BE2C (cell line): Measurements from ENCODE around the gene SIRT5.

Experiments
- DNase-seq: peaks from one replicate; pipeline ENCODE4 v3.0.0-alpha.2; 2020
- H3K27me3 ChIP-seq: fragments of 250-450 bp; sonication (Bioruptor Pico); 2 replicates; pipeline ENCODE4 v1.5.1; 2020; ENCODE audit warnings: mild to moderate bottlenecking
- H3K36me3 ChIP-seq: fragments of 250-450 bp; sonication (Bioruptor Pico); 2 replicates; pipeline ENCODE4 v1.5.1; 2020; ENCODE audit warnings: mild to moderate bottlenecking
- H3K4me1 ChIP-seq: fragments of 250-450 bp; sonication (Bioruptor Pico); 2 replicates; pipeline ENCODE4 v1.5.1; 2020
- H3K4me3 ChIP-seq: 2 replicates; pipeline ENCODE4 v1.5.1; 2011; ENCODE audit warnings: low read depth, low read length
- H3K9me3 ChIP-seq: fragments of 250-450 bp; sonication (Bioruptor Pico); 2 replicates; pipeline ENCODE4 v1.5.1; 2020
- CTCF ChIP-seq: IDR thresholded peaks from 2 replicates; pipeline ENCODE4 v1.5.1; 2012; ENCODE audit warnings: mild to moderate bottlenecking, low read depth, low read length

The SIRT5 gene

GRCh38 chr6:13653296-13653695 is 78.9 kb downstream of the SIRT5 start:
- H3K27me3 ChIP-seq = no peaks in the 10 kb centered on the region
- peaks cover 17% of the 10 kb centered on the region for H3K4me1 ChIP-seq
- no peaks in the 10 kb centered on the region for H3K9me3 ChIP-seq
- no peak for DNase-seq
- H3K4me3 ChIP-seq = no peak overlapping the region
- no peaks in the 10 kb centered on the region for H3K36me3 ChIP-seq
- TF ChIP-seq CTCF = no peak

- no peak for DNase-seq
- H3K4me1 ChIP-seq = peaks cover 12% of the 10 kb centered on the region
- H3K27me3 ChIP-seq = no peaks in the 10 kb centered on the region
- no peaks in the 10 kb centered on the region for H3K36me3 ChIP-seq
- no peak for TF ChIP-seq CTCF
- no peaks in the 10 kb centered on the region for H3K9me3 ChIP-seq
- H3K4me3 ChIP-seq = no peak overlapping the region
Measured at GRCh38 chr6:13654496-13654895, 80.1 kb downstream of the SIRT5 start.

- Histone ChIP-seq H3K27me3 (no peaks in the 10 kb centered on the region), H3K36me3 (no peaks in the 10 kb centered on the region), H3K9me3 (no peaks in the 10 kb centered on the region), H3K4me3 (no peak overlapping the region), H3K4me1 (peaks cover 12% of the 10 kb centered on the region)
- no peak for TF ChIP-seq CTCF
- no peak for DNase-seq
Measured at GRCh38 chr6:13655700-13656099, 81.3 kb downstream of the SIRT5 start.

- no peaks in the 10 kb centered on the region for H3K36me3 ChIP-seq
- no peaks in the 10 kb centered on the region for H3K27me3 ChIP-seq
- H3K4me1 ChIP-seq = no peaks in the 10 kb centered on the region
- H3K9me3 ChIP-seq = no peaks in the 10 kb centered on the region
- DNase-seq = no peak
- no peak overlapping the region for H3K4me3 ChIP-seq
- TF ChIP-seq CTCF = no peak
Measured at GRCh38 chr6:13660273-13660672, 85.9 kb downstream of the SIRT5 start.

- no peak for DNase-seq
- Histone ChIP-seq H3K9me3 (no peaks in the 10 kb centered on the region), H3K36me3 (no peaks in the 10 kb centered on the region), H3K27me3 (no peaks in the 10 kb centered on the region), H3K4me1 (no peaks in the 10 kb centered on the region), H3K4me3 (no peak overlapping the region)
- TF ChIP-seq CTCF = no peak
Measured at GRCh38 chr6:13660893-13661292, 86.5 kb downstream of the SIRT5 start.

- Histone ChIP-seq H3K9me3 (no peaks in the 10 kb centered on the region), H3K36me3 (no peaks in the 10 kb centered on the region), H3K4me1 (no peaks in the 10 kb centered on the region), H3K4me3 (no peak overlapping the region), H3K27me3 (no peaks in the 10 kb centered on the region)
- no peak for DNase-seq
- TF ChIP-seq CTCF = no peak
Measured at GRCh38 chr6:13661647-13662046, 87.2 kb downstream of the SIRT5 start.
